Sigmoid colon (tissue), 7 donors: ENCODE measurements around the gene GMFB. TPM values are rescaled to one million over a fixed set of nuclear protein-coding genes. Genes with fewer than 3 reads are reported as not detected.
"Not testable (repeated sequence)": the region's sequence is repeated elsewhere in the genome, so short reads cannot be mapped to it uniquely, and the experiment has no call there.

Experiments used
- DNase-seq: peaks from one replicate; pipeline ENCODE4 v3.0.0-alpha.2; 2019
- H3K27ac ChIP-seq, 4 donors: fragments of 200-600 bp; sonication (generic); one replicate each; pipeline ENCODE4 v1.5.1; 2016 to 2019; ENCODE audit warnings: mild to moderate bottlenecking in 1 of 4
- H3K27me3 ChIP-seq, 3 donors: fragments of 200-600 bp; sonication (generic); one replicate each; pipeline ENCODE4 v1.5.1; 2019; ENCODE audit warnings: mild to moderate bottlenecking in 1 of 3
- H3K36me3 ChIP-seq, 4 donors: fragments of 200-600 bp; sonication (generic); one replicate each; pipeline ENCODE4 v1.5.1; 2016 to 2019
- H3K4me1 ChIP-seq, 4 donors: fragments of 200-600 bp; sonication (generic); one replicate each; pipeline ENCODE4 v1.5.1; 2017 to 2019
- H3K4me3 ChIP-seq, 4 donors: fragments of 200-600 bp; sonication (generic); one replicate each; pipeline ENCODE4 v1.5.1; 2017 to 2019; ENCODE audit warnings: mild to moderate bottlenecking in 2 of 4, moderate library complexity in 1 of 4
- H3K9me3 ChIP-seq, 4 donors: fragments of 200-600 bp in 3 of 4; sonication (generic) in 3 of 4; one replicate each; pipeline versions ENCODE4 v1.5.1 to v1.6.1; 2013 to 2019
- CTCF ChIP-seq, 4 experiments: fragments of 450-650 bp in 3 of 4; fragments of 200-600 bp in 1 of 4; IDR thresholded peaks; one replicate each; pipeline ENCODE4 v1.5.1; 2016 to 2019; ENCODE audit warnings: antibody characterized with exemption in 4 of 4, mild to moderate bottlenecking in 3 of 4, moderate library complexity in 2 of 4
- EP300 ChIP-seq, 4 donors: sonication (generic); formaldehyde crosslinking; IDR thresholded peaks; one replicate each; pipeline ENCODE4 v1.6.1; 2017; ENCODE audit warnings: antibody characterized with exemption in 4 of 4
- POLR2A ChIP-seq, 2 donors: fragments of 450-650 bp; IDR thresholded peaks; one replicate each; pipeline ENCODE4 v1.6.1; 2016; ENCODE audit warnings: antibody characterized with exemption in 2 of 2, mild to moderate bottlenecking in 2 of 2, moderate library complexity in 2 of 2
- POLR2AphosphoS5 ChIP-seq, 4 donors: sonication (generic); formaldehyde crosslinking; IDR thresholded peaks; one replicate each; pipeline ENCODE4 v1.6.1; 2017; ENCODE audit warnings: antibody characterized with exemption in 4 of 4
- WGBS, 2 donors: extraction: QIAGEN DNeasy Blood & Tissue Kit; methylation state at CpG; one replicate each; pipeline ENCODE4 v1.1.7; 2013; 5-methylcytosine and 5-hydroxymethylcytosine counted together
- intact Hi-C: fragments of 100-400 bp; cut with DNase I; formaldehyde crosslinking; loops from one replicate; pipeline ENCODE4 v1.15.1; 2023
- polyA plus RNA-seq, 3 donors: library from polyadenylated mRNA; stranded (reverse); fragments of 200-250 nt; gene quantifications; one replicate each; pipeline ENCODE4 v1.2.3, GENCODE V29; 2013
- total RNA-seq, 4 donors: library from RNA; depleted of rRNA; stranded (reverse); fragments of >200 nt; gene quantifications; one replicate each; pipeline ENCODE4 v1.1.0, GENCODE V29; 2016
- donor health status: healthy with polysubstance abuse.
- donor health status: Bipolar disorder and iron deficiency.
- donor health status: healthy.

The GMFB gene
- total and polyA plus RNA-seq, 7 donors, result 24.6 to 72.8 (median 48.2) TPM

- WGBS, 2 donors, result 52 to 73% methylated on average over 3 of the region's 3 CpGs
Observed at GRCh38 chr14:54457609-54457996, 31.2 kb downstream of the GMFB start.

GRCh38 chr14:54456820-54457608 lies 31.8 kb downstream of the GMFB start:
- H3K27ac ChIP-seq, H3K36me3 ChIP-seq, DNase-seq, H3K4me1 ChIP-seq, H3K4me3 ChIP-seq, intact Hi-C loops, H3K9me3 ChIP-seq, H3K27me3 ChIP-seq: not testable (repeated sequence)
- 92 to 96% methylated on average over 1 of the region's 1 CpG for WGBS, 2 donors

More at GRCh38 chr14:54457609-54457996, 31.2 kb downstream of the GMFB start:
- Histone ChIP-seq H3K9me3 (no peaks in the 10 kb centered on the region), H3K27ac (no peak overlapping the region), H3K4me3 (no peak overlapping the region), H3K36me3 (no peaks in the 10 kb centered on the region), H3K4me1 (no peaks in the 10 kb centered on the region), H3K27me3 (no peaks in the 10 kb centered on the region)
- intact Hi-C loops, result no loop called here
- TF ChIP-seq EP300 (IDR thresholded peaks at IDR 0.05), result no peak
- TF ChIP-seq POLR2A (IDR thresholded peaks at IDR 0.05), result no peak
- no peak for TF ChIP-seq POLR2AphosphoS5 (IDR thresholded peaks at IDR 0.05)
- TF ChIP-seq CTCF (IDR thresholded peaks at IDR 0.05), result no peak
- no peak for DNase-seq

GRCh38 chr14:54455363-54455762 lies 33.4 kb downstream of the GMFB start:
- H3K9me3 ChIP-seq, result no peaks in the 10 kb centered on the region
- intact Hi-C loops, result no loop called here
- no peaks in the 10 kb centered on the region for H3K4me1 ChIP-seq
- WGBS, 2 donors, result 90 to 94% methylated on average over 1 of the region's 1 CpG
- no peaks in the 10 kb centered on the region for H3K36me3 ChIP-seq
- H3K4me3 ChIP-seq, result no peak overlapping the region
- no peak for DNase-seq
- no peak overlapping the region for H3K27ac ChIP-seq
- H3K27me3 ChIP-seq, result no peaks in the 10 kb centered on the region
- TF ChIP-seq POLR2A (IDR thresholded peaks at IDR 0.05) (no peak), CTCF (IDR thresholded peaks at IDR 0.05) (no peak), EP300 (IDR thresholded peaks at IDR 0.05) (no peak), POLR2AphosphoS5 (IDR thresholded peaks at IDR 0.05) (no peak)

- H3K27me3 ChIP-seq, H3K27ac ChIP-seq, H3K4me3 ChIP-seq, H3K4me1 ChIP-seq, H3K36me3 ChIP-seq, H3K9me3 ChIP-seq, intact Hi-C loops, DNase-seq: not testable (repeated sequence)
- WGBS, 2 donors, result 87 to 96% methylated on average over 5 of the region's 5 CpGs
Observed at GRCh38 chr14:54453990-54454389, 34.8 kb downstream of the GMFB start.

GRCh38 chr14:54453252-54453651 lies 35.5 kb downstream of the GMFB start:
- TF ChIP-seq POLR2A (IDR thresholded peaks at IDR 0.05) (no peak), CTCF (IDR thresholded peaks at IDR 0.05) (no peak), POLR2AphosphoS5 (IDR thresholded peaks at IDR 0.05) (no peak), EP300 (IDR thresholded peaks at IDR 0.05) (no peak)
- Histone ChIP-seq H3K27ac (no peak overlapping the region), H3K36me3 (no peaks in the 10 kb centered on the region), H3K4me1 (no peaks in the 10 kb centered on the region), H3K27me3 (no peaks in the 10 kb centered on the region), H3K9me3 (no peaks in the 10 kb centered on the region), H3K4me3 (no peak overlapping the region)
- intact Hi-C loops, result no loop called here
- 98% methylated on average over 3 of the region's 3 CpGs for WGBS, 2 donors
- no peak for DNase-seq

GRCh38 chr14:54451961-54452360 lies 36.8 kb downstream of the GMFB start:
- intact Hi-C loops, result no loop called here
- Histone ChIP-seq H3K9me3 (no peaks in the 10 kb centered on the region), H3K4me1 (no peaks in the 10 kb centered on the region), H3K27ac (no peak overlapping the region), H3K36me3 (no peaks in the 10 kb centered on the region), H3K4me3 (no peak overlapping the region), H3K27me3 (no peaks in the 10 kb centered on the region)
- 84 to 90% methylated on average over 3 of the region's 3 CpGs for WGBS, 2 donors
- no peak for TF ChIP-seq POLR2AphosphoS5 (IDR thresholded peaks at IDR 0.05)
- no peak for TF ChIP-seq CTCF (IDR thresholded peaks at IDR 0.05)
- no peak for TF ChIP-seq POLR2A (IDR thresholded peaks at IDR 0.05)
- TF ChIP-seq EP300 (IDR thresholded peaks at IDR 0.05), result no peak
- DNase-seq, result no peak
